MCF 10A (cell line): ENCODE data around the gene SLC41A3. TPM values are rescaled to one million over a fixed set of nuclear protein-coding genes. Genes with fewer than 3 reads are reported as not detected.

Experiments
- BruUV-seq: library from RNA; stranded (reverse); fragments of 400-500 nt; replicated peaks from 2 replicates; lab custom pipeline; 2021; lab: Mats Ljungman, UMichigan
- CTCF ChIA-PET: fragments of 300-600 bp; sonication (Branson Sonifier 250); formaldehyde crosslinking; extraction: SDS; loops from one replicate; lab custom pipeline; 2021; ENCODE audit warnings: antibody characterized with exemption, inconsistent platforms; lab: Yijun Ruan, JAX
- POLR2A ChIA-PET: fragments of 300-600, 350-650 bp; sonication (Branson Sonifier 250); formaldehyde crosslinking; extraction: SDS; loops from one replicate; lab custom pipeline; 2020; ENCODE audit warnings: antibody characterized with exemption, inconsistent platforms; lab: Yijun Ruan, JAX
- DNase-seq: peaks from one replicate; pipeline ENCODE4 v3.0.0-alpha.2; 2018; ENCODE audit not compliant: unreplicated experiment
- H3K27ac Mint-ChIP-seq: one replicate; pipeline ENCODE4 v1.8.0; 2022; ENCODE audit warnings: mild to moderate bottlenecking, low read depth, mixed read lengths; ENCODE audit not compliant: unreplicated experiment
- H3K27me3 Mint-ChIP-seq: one replicate; pipeline ENCODE4 v1.8.0; 2022; ENCODE audit warnings: mixed read lengths; ENCODE audit not compliant: insufficient read depth, unreplicated experiment
- H3K36me3 Mint-ChIP-seq: one replicate; pipeline ENCODE4 v1.8.0; 2022; ENCODE audit warnings: mild to moderate bottlenecking, moderate library complexity, mixed read lengths; ENCODE audit not compliant: insufficient read depth, unreplicated experiment
- H3K4me1 Mint-ChIP-seq: one replicate; pipeline ENCODE4 v1.8.0; 2022; ENCODE audit warnings: mixed read lengths; ENCODE audit not compliant: insufficient read depth, unreplicated experiment
- H3K4me3 Mint-ChIP-seq: one replicate; pipeline ENCODE4 v1.8.0; 2022; ENCODE audit warnings: mild to moderate bottlenecking, moderate library complexity, mixed read lengths; ENCODE audit not compliant: unreplicated experiment
- H3K9me3 Mint-ChIP-seq: one replicate; pipeline ENCODE4 v1.8.0; 2022; ENCODE audit warnings: mixed read lengths; ENCODE audit not compliant: unreplicated experiment
- intact Hi-C: fragments of 100-400 bp; cut with micrococcal nuclease; formaldehyde crosslinking; loops from 2 replicates; pipeline ENCODE4 v1.14.1; 2022
- total RNA-seq: library from RNA; stranded (reverse); gene quantifications from 2 replicates; pipeline ENCODE4 v1.2.3, GENCODE V29; 2022
- TF ChIP-seq, protein P1 (sequence below): fragments of 200-600 bp; IDR thresholded peaks from one replicate; pipeline ENCODE4 v1.8.0; 2022; ENCODE audit warnings: antibody characterized with exemption, mild to moderate bottlenecking; ENCODE audit not compliant: unreplicated experiment

SLC41A3 gene
- total RNA-seq, 1 experiment from 2014 or later: 43.2 TPM

DNA sequence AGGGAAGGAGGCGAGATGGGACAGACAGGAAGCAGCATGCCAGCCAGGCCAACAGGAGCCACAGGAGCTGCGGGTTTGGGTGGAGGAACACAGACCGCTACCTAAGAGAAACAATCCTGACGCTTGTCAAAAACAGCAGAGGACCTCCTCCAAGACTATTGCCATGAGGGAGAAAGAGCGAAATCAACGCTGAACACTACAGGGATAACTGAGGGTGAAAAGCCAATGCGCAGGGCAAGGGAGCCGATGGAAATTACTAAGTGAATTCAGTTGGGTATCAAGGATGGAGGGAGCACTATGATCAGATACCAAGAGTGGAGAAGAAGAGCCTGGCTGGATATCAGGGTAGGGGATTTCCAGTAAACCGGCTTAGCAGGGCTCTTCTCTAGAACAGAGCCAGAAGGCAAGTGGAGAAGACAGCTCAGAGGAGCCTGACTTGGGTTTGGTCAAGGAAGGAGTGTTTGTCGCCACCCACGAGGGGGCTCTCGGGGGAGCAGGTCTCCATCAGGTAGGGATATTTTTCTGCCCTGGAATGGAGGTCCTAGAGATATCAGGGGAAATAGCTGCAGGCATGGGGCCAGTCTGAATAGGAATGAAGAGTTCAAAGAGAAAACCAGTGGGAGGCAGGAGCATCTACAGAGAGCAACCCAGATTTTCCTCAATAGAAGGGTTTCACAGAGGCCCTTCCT, 48.4 kb downstream of the SLC41A3 start:
- Mint-ChIP-seq H3K36me3 (peaks cover 8% of the 10 kb centered on the region), H3K27me3 (no peaks in the 10 kb centered on the region), H3K27ac (no peak overlapping the region), H3K4me3 (no peak overlapping the region), H3K4me1 (peaks cover 18% of the 10 kb centered on the region), H3K9me3 (peaks cover 5% of the 10 kb centered on the region)
- no TSS peak for BruUV-seq
- ChIA-PET POLR2A (interaction anchor here (0.6 to 0.7 kb wide), 2 partner anchors 7 to 10 kb away, joined by 4 read pairs; no protein-coding TSS in a partner anchor), CTCF (no interaction called here)
- DNase-seq: no peak
- TF ChIP-seq, protein P1, sequence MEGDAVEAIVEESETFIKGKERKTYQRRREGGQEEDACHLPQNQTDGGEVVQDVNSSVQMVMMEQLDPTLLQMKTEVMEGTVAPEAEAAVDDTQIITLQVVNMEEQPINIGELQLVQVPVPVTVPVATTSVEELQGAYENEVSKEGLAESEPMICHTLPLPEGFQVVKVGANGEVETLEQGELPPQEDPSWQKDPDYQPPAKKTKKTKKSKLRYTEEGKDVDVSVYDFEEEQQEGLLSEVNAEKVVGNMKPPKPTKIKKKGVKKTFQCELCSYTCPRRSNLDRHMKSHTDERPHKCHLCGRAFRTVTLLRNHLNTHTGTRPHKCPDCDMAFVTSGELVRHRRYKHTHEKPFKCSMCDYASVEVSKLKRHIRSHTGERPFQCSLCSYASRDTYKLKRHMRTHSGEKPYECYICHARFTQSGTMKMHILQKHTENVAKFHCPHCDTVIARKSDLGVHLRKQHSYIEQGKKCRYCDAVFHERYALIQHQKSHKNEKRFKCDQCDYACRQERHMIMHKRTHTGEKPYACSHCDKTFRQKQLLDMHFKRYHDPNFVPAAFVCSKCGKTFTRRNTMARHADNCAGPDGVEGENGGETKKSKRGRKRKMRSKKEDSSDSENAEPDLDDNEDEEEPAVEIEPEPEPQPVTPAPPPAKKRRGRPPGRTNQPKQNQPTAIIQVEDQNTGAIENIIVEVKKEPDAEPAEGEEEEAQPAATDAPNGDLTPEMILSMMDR: no peak
- intact Hi-C loops: no loop called here

DNA sequence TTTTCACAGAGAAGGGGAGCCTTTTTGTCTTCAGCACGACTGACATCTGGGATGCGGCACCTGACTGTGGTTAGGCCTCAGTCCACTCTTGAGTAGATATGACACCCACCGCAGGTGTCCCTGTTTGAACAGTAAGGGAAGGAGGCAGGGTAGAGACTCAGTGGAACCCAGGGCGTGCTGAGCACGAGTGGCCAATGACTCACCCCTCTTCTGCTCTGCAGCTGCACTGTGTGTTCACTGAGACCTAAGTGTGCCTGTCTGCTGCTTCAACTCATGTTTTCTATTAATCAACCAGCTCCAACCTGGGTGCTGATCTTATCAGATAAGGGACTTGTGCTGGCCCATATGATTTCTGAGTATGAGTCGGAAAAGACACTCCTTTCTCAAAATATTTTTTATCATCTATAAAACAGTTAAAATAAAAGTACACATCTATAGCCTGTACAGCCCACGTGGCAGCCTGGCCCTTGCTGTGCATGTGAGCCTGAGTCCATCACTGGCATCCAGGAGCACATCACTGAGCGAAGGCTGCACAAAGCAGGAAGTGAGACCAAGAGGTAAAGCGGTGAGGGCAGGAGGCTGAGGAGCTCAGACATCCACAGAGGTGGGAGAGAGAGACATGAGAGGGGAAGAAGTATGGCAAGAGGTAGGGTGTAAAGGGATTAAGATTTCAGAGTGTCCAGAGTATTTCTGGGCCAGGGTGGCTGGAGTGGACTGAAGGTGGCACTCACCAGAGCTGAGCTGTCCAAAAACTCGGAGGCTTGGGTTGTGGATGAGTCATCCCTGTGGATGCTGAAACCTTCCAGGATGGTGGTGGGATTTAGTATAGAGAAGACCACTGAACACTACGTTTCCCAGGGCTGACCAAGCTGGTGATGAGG, 49.2 kb downstream of the SLC41A3 start:
- peaks cover 12% of the 10 kb centered on the region for H3K4me1 Mint-ChIP-seq
- POLR2A ChIA-PET: interaction anchor here (0.6 to 0.7 kb wide), 3 partner anchors 8 to 11 kb away, joined by 3 to 4 read pairs (median 4); no protein-coding TSS in a partner anchor
- peaks cover 8% of the 10 kb centered on the region for H3K36me3 Mint-ChIP-seq
- no peak for DNase-seq
- TF ChIP-seq, protein P1: no peak
- peaks cover 5% of the 10 kb centered on the region for H3K9me3 Mint-ChIP-seq
- no peaks in the 10 kb centered on the region for H3K27me3 Mint-ChIP-seq
- BruUV-seq: no TSS peak
- intact Hi-C loops: no loop called here
- CTCF ChIA-PET: interaction anchor here (0.6 kb wide), 1 partner anchor 112 kb away, joined by 3 read pairs; no protein-coding TSS in a partner anchor
- no peak overlapping the region for H3K27ac Mint-ChIP-seq
- H3K4me3 Mint-ChIP-seq: no peak overlapping the region

DNA sequence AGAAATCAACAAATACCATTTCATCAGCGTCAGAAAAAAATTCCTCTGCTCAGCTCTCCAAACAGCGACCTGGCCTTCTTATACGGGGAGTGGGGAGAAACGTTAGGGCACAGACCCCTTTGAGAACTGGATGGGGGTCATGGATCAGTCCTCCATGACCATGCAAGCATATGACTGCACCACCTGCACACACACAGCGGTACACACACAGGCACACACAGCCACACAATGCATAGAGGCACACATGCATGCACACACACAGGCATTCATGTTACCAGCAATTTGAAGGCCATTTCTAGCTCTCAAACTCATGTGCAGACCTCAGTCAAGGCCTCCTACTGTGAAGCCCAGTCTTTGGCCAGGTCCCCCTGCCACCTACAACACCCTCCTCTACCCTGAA, 50.2 kb downstream of the SLC41A3 start:
- no TSS peak for BruUV-seq
- no peak overlapping the region for H3K4me3 Mint-ChIP-seq
- peaks cover 5% of the 10 kb centered on the region for H3K9me3 Mint-ChIP-seq
- peaks cover 14% of the 10 kb centered on the region for H3K36me3 Mint-ChIP-seq
- TF ChIP-seq, protein P1: no peak
- H3K27ac Mint-ChIP-seq: no peak overlapping the region
- H3K4me1 Mint-ChIP-seq: peaks cover 10% of the 10 kb centered on the region
- no peak for DNase-seq
- H3K27me3 Mint-ChIP-seq: no peaks in the 10 kb centered on the region
- intact Hi-C loops: no loop called here
- ChIA-PET POLR2A (no interaction called here), CTCF (interaction anchor here (0.5 to 1.5 kb wide), 2 partner anchors 9 to 422 kb away, joined by 4 read pairs; no protein-coding TSS in a partner anchor)
